Tibial nerve (tissue), 4 donors: ENCODE data around the gene KIF6. TPM values are rescaled to one million over a fixed set of nuclear protein-coding genes. Genes with fewer than 3 reads are reported as not detected.

Experiments
- DNase-seq, 2 donors: peaks; one replicate each; pipeline ENCODE4 v3.0.0-alpha.2; 2019; ENCODE audit warnings: low spot score in 2 of 2
- H3K27ac ChIP-seq, 4 donors: fragments of 200-600 bp; sonication (generic) in 3 of 4; one replicate each; pipeline ENCODE4 v1.5.1; 2017 to 2019; ENCODE audit warnings: mild to moderate bottlenecking in 1 of 4
- H3K27me3 ChIP-seq, 2 donors: fragments of 200-600 bp; sonication (generic) in 1 of 2; one replicate each; pipeline versions ENCODE4 v1.5.1 to v1.6.0; 2017 to 2019
- H3K36me3 ChIP-seq, 3 donors: fragments of 200-600 bp; sonication (generic); one replicate each; pipeline ENCODE4 v1.5.1; 2018 to 2019
- H3K4me1 ChIP-seq, 4 donors: fragments of 200-600 bp; sonication (generic) in 3 of 4; one replicate each; pipeline ENCODE4 v1.5.1; 2017 to 2019
- H3K4me3 ChIP-seq, 4 donors: fragments of 200-600 bp; sonication (generic) in 3 of 4; one replicate each; pipeline ENCODE4 v1.5.1; 2017 to 2019; ENCODE audit warnings: mild to moderate bottlenecking in 1 of 4, moderate library complexity in 1 of 4
- H3K9me3 ChIP-seq, 4 donors: fragments of 200-600 bp; sonication (generic) in 3 of 4; one replicate each; pipeline ENCODE4 v1.5.1; 2017 to 2019
- EP300 ChIP-seq, 2 donors: sonication (generic); formaldehyde crosslinking; IDR thresholded peaks; one replicate each; pipeline ENCODE4 v1.6.1; 2017; ENCODE audit warnings: antibody characterized with exemption in 2 of 2, mild to moderate bottlenecking in 1 of 2
- POLR2A ChIP-seq, 2 donors: fragments of 450-650 bp; IDR thresholded peaks; one replicate each; pipeline ENCODE4 v1.6.1; 2017; ENCODE audit warnings: antibody characterized with exemption in 2 of 2, mild to moderate bottlenecking in 2 of 2, moderate library complexity in 2 of 2
- WGBS, 2 donors: methylation state at CpG; one replicate each; pipeline ENCODE4 v1.1.5; 2018; 5-methylcytosine and 5-hydroxymethylcytosine counted together
- total RNA-seq, 4 donors: library from RNA; depleted of rRNA; stranded (reverse); fragments of >200 nt; gene quantifications; one replicate each; pipeline ENCODE4 v1.1.0, GENCODE V29; 2016
- TF ChIP-seq, protein P1 (sequence below), 5 experiments: fragments of 200-600 bp in 3 of 5; fragments of 450-650 bp in 2 of 5; sonication (generic) in 3 of 5; IDR thresholded peaks; one replicate each; pipeline ENCODE4 v1.5.1; 2016 to 2019; ENCODE audit warnings: antibody characterized with exemption in 5 of 5, mild to moderate bottlenecking in 3 of 5, moderate library complexity in 2 of 5

The KIF6 gene
- total RNA-seq, 4 donors from 2014 or later: 0.22 to 0.59 TPM; not detected in 2

DNA sequence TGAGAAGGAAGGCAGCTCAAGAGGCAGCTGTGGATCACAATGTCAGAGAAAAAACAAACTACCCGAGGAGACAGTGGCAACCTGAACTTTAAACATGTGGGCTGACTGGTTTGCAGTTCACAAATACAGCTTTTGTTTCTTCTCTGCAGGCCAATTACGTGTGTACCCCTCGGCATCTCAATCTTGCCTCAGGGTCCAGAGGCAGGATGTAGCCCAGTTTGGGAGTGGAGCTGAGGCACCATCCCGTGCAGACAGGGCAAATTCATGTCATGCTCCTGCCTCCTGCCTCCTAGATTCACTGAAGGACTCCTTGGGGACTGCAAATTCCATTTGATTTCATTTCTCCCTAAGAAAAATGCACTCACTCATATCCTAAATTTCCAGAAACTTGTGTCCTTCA, 308.5 kb downstream of the KIF6 start:
- H3K27ac ChIP-seq: no peak overlapping the region
- H3K27me3 ChIP-seq: no peaks in the 10 kb centered on the region
- peaks cover 0 to 6% (median 0%) of the 10 kb centered on the region in 4 donors for H3K4me1 ChIP-seq
- H3K36me3 ChIP-seq: no peaks in the 10 kb centered on the region
- WGBS, 2 donors: 26 to 38% methylated on average over 4 of the region's 4 CpGs
- DNase-seq: no peak
- no peaks in the 10 kb centered on the region for H3K9me3 ChIP-seq
- no peak overlapping the region for H3K4me3 ChIP-seq
- TF ChIP-seq EP300 (IDR thresholded peaks at IDR 0.05) (no peak), POLR2A (IDR thresholded peaks at IDR 0.05) (no peak)
- TF ChIP-seq, protein P1, sequence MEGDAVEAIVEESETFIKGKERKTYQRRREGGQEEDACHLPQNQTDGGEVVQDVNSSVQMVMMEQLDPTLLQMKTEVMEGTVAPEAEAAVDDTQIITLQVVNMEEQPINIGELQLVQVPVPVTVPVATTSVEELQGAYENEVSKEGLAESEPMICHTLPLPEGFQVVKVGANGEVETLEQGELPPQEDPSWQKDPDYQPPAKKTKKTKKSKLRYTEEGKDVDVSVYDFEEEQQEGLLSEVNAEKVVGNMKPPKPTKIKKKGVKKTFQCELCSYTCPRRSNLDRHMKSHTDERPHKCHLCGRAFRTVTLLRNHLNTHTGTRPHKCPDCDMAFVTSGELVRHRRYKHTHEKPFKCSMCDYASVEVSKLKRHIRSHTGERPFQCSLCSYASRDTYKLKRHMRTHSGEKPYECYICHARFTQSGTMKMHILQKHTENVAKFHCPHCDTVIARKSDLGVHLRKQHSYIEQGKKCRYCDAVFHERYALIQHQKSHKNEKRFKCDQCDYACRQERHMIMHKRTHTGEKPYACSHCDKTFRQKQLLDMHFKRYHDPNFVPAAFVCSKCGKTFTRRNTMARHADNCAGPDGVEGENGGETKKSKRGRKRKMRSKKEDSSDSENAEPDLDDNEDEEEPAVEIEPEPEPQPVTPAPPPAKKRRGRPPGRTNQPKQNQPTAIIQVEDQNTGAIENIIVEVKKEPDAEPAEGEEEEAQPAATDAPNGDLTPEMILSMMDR (IDR thresholded peaks at IDR 0.05): no peak

DNA sequence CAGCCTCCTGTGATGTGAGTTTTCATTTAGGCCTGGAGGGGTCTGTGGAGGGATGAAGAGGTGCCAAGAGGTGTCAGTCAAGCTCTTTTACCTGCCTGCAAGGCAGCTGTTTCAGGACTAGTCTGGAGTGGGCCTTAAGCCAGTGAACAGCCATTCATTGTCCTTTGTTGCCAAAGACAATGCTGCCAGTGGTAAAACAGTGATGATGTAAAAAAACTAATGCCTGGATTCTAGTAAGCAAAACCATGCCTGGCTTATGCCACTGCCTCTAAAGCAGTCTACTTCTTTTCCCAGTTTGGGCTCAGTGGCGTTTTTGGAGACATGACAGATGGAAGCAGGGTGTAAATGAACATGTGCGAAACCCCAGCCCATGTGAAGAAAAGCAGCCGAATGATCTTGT, 309.2 kb downstream of the KIF6 start:
- no peaks in the 10 kb centered on the region for H3K36me3 ChIP-seq
- H3K9me3 ChIP-seq: no peaks in the 10 kb centered on the region
- no peaks in the 10 kb centered on the region for H3K27me3 ChIP-seq
- H3K27ac ChIP-seq: no peak overlapping the region
- 88% methylated on average over 3 of the region's 3 CpGs for WGBS, 2 donors
- TF ChIP-seq, protein P1 (IDR thresholded peaks at IDR 0.05): no peak
- no peak for TF ChIP-seq EP300 (IDR thresholded peaks at IDR 0.05)
- TF ChIP-seq POLR2A (IDR thresholded peaks at IDR 0.05): no peak
- H3K4me3 ChIP-seq: no peak overlapping the region
- no peak for DNase-seq
- peaks cover 0 to 2% (median 0%) of the 10 kb centered on the region in 4 donors for H3K4me1 ChIP-seq

DNA sequence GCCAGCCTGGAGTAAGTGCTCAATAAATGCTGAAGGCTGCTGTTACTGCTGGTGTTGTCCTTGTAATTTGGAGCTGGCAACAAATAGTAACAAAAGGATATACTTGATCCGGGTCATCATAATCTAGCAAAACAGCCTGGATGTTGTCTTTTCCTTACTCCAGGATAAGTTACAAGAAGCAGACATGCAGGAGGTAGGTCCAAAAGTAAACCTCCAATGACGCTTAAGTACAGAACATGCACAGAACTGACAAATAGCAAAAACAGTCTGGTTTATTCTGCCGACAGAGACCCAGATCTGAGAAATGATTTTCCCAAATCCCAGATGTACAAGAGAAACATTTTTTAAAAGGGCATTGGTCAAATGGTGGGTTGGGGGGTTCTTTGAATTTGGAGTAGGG, 309.7 kb downstream of the KIF6 start:
- no peak overlapping the region for H3K27ac ChIP-seq
- WGBS, 2 donors: 87% methylated on average over 3 of the region's 3 CpGs
- DNase-seq: no peak

DNA sequence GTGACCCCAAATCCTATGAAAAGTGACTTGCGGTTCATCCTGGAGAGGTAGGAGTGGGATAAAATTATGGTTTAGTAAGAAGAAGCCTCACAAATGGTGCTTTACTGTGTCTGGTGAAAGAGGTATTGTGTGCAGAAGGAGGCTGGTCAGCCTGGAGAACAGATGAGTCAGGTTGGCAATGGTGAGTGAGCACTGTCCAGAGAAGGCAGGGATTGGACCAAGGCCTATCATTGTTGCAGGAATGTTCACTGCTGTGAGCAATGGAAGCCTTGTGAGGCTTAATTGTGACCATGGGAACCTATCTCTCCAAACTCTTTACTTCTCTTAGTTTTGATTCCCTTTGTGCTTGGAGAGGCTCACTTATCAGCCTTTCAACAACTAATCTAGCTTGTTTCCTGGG, 313.7 kb downstream of the KIF6 start:
- 97 to 100% methylated on average over 1 of the region's 1 CpG for WGBS, 2 donors
- Histone ChIP-seq H3K4me3 (no peak overlapping the region), H3K27me3 (no peaks in the 10 kb centered on the region), H3K4me1 (no peaks in the 10 kb centered on the region), H3K27ac (no peak overlapping the region), H3K36me3 (no peaks in the 10 kb centered on the region), H3K9me3 (no peaks in the 10 kb centered on the region)
- TF ChIP-seq POLR2A (IDR thresholded peaks at IDR 0.05): no peak
- TF ChIP-seq, protein P1 (IDR thresholded peaks at IDR 0.05): no peak
- no peak for TF ChIP-seq EP300 (IDR thresholded peaks at IDR 0.05)
- no peak for DNase-seq

More for the DNA sequence above, 309.7 kb downstream of the KIF6 start:
- Histone ChIP-seq H3K9me3 (no peaks in the 10 kb centered on the region), H3K27me3 (no peaks in the 10 kb centered on the region), H3K4me3 (no peak overlapping the region), H3K4me1 (no peaks in the 10 kb centered on the region), H3K36me3 (no peaks in the 10 kb centered on the region)
- TF ChIP-seq POLR2A (IDR thresholded peaks at IDR 0.05): no peak
- no peak for TF ChIP-seq EP300 (IDR thresholded peaks at IDR 0.05)
- TF ChIP-seq, protein P1 (IDR thresholded peaks at IDR 0.05): no peak

DNA sequence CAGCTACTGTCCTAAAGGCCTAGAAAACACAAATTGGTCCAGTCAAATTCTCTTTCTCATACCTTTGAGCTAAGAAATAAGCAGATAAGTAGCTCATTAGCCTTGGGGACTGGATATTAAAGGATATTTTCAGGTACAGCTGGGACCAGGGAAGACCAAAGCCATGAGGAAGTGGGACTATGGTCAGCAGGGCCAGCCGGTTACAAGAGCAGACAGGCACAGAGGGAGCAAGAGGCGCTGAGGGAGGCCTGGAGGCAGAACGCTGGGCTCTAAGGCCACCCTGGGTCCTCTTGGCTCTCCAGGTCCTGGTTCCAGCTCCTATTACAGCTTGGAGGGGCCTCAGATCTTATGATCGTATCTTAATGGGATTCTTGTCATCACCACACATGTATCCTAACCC, 314.2 kb downstream of the KIF6 start:
- DNase-seq: no peak
- H3K36me3 ChIP-seq: no peaks in the 10 kb centered on the region

More for the DNA sequence above, 314.2 kb downstream of the KIF6 start:
- Histone ChIP-seq H3K4me1 (no peaks in the 10 kb centered on the region), H3K9me3 (no peaks in the 10 kb centered on the region), H3K27ac (no peak overlapping the region), H3K4me3 (no peak overlapping the region), H3K27me3 (no peaks in the 10 kb centered on the region)
- 87 to 93% methylated on average over 4 of the region's 4 CpGs for WGBS, 2 donors
- TF ChIP-seq, protein P1 (IDR thresholded peaks at IDR 0.05): no peak
- TF ChIP-seq EP300 (IDR thresholded peaks at IDR 0.05) (no peak), POLR2A (IDR thresholded peaks at IDR 0.05) (no peak)
